ENCODE measurements around the gene S100A16.

S100A16 gene

DNA sequence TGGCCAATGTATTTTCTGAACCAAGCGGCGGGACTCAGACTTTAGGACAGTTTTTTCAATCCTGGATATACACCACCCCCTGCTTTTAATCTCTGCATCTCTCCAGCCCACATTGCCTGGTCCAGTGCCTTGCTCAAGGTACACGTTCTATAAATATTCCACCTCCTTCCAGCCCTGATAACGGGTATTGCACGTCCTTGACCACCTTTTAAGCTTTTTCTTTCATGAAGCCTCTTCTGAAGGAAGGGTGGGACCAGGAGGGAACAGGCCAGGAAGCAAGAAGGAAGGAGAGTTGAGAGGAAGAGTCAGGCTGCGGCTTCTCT lies 3.4 kb downstream of the S100A16 start:
- peaks cover 52% of the 10 kb centered on the region for H3K36me3 ChIP-seq (ENCODE audit: low read depth)
- no peaks in the 10 kb centered on the region for H3K27me3 ChIP-seq (ENCODE audit: insufficient read depth, poor library complexity, severe bottlenecking)
- peaks cover 30% of the 10 kb centered on the region for H3K4me1 ChIP-seq (ENCODE audit: insufficient read depth, poor library complexity, severe bottlenecking)
- DNase-seq (ENCODE audit: low spot score) = no peak
- H3K9me3 ChIP-seq (ENCODE audit: severe bottlenecking) = no peaks in the 10 kb centered on the region
- H3K4me3 ChIP-seq (ENCODE audit: severe bottlenecking) = peak overlapping the region; percentile 30
- ATAC-seq (ENCODE audit: low read depth) = no peak
- H3K27ac ChIP-seq (ENCODE audit: poor library complexity, severe bottlenecking) = peak overlapping the region; percentile 98
- TF ChIP-seq, protein P1, sequence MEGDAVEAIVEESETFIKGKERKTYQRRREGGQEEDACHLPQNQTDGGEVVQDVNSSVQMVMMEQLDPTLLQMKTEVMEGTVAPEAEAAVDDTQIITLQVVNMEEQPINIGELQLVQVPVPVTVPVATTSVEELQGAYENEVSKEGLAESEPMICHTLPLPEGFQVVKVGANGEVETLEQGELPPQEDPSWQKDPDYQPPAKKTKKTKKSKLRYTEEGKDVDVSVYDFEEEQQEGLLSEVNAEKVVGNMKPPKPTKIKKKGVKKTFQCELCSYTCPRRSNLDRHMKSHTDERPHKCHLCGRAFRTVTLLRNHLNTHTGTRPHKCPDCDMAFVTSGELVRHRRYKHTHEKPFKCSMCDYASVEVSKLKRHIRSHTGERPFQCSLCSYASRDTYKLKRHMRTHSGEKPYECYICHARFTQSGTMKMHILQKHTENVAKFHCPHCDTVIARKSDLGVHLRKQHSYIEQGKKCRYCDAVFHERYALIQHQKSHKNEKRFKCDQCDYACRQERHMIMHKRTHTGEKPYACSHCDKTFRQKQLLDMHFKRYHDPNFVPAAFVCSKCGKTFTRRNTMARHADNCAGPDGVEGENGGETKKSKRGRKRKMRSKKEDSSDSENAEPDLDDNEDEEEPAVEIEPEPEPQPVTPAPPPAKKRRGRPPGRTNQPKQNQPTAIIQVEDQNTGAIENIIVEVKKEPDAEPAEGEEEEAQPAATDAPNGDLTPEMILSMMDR (IDR thresholded peaks at IDR 0.05; ENCODE audit: poor library complexity, severe bottlenecking) = no peak

DNA sequence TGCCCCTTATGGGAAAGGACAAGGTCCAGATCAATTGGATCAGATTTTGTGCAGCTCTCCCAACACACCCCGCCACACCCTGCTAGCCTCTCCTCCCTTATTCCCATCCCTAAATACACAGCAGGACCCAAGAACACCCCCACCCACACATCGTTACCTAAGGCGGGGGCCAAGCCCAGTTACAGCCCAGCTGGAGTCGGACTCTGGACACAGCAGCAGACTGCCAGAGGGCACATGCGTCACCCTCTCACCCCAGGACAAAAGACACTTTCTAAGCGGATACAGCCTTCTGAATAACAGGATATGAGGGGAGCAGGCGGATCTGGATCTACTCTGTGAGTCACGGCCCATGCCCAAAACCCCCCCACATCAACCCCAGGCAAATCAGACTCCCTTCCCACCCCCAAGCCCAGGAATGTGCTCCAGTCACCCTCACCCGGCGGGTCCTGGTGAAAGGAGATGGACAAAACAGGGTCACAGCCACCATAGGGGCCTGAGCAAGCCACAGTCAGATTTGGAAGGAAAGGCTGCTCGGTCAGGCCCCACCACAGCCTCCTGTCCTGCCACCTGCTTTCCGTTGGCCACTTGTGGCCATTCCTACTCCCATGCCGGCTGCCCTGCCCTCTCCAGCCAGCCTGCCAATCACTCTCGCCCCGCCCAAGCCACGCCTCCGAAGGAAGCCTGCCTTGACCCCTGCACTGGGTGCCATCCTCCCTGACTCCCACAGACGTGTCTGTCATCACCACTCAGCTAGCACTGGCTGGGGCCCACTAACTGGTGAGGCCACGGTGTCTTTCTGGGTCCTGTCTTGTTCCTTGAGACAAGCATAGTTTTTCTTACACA lies 4.0 kb downstream of the S100A16 start:
- peaks cover 25% of the 10 kb centered on the region for H3K4me1 ChIP-seq (ENCODE audit: insufficient read depth, poor library complexity, severe bottlenecking)
- peak; percentile 58 for ATAC-seq (ENCODE audit: low read depth)
- no peaks in the 10 kb centered on the region for H3K27me3 ChIP-seq (ENCODE audit: insufficient read depth, poor library complexity, severe bottlenecking)
- no peaks in the 10 kb centered on the region for H3K9me3 ChIP-seq (ENCODE audit: severe bottlenecking)
- DNase-seq (ENCODE audit: low spot score) = peak; percentile 96
- TF ChIP-seq, protein P1 (IDR thresholded peaks at IDR 0.05; ENCODE audit: poor library complexity, severe bottlenecking) = no peak
- H3K36me3 ChIP-seq (ENCODE audit: low read depth) = peaks cover 53% of the 10 kb centered on the region
- peak overlapping the region; percentile 30 for H3K4me3 ChIP-seq (ENCODE audit: severe bottlenecking)
- peak overlapping the region; percentile 98 for H3K27ac ChIP-seq (ENCODE audit: poor library complexity, severe bottlenecking)

DNA sequence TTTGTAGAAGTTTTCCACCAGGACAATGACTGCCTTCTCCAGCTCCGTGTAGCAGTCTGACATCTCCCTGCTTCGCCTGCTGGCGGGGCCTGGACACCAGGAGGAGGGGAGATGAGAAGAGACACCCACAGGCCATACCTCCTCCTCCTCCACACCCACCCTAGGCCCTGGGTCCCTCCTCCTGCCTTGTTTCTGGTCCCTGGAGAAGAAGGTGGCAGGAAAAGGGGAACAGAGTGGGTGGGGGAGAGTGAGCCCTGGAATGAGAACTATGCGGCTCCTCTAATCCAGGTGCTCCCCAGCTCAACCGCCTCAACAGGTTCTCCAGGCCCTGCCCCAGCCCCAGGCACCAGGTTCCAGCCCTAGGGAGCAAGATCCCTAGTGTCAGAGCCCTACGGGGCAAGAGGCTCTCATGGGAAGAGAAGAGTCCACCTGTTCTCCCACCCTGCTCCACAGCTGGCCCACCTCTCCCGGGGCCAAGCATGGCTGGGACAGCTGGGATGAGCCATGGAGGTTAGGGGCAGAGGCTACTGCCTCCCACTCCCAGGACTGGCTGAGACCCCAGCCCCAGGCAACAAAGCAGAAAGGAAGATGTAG lies 4.8 kb downstream of the S100A16 start:
- ATAC-seq (ENCODE audit: low read depth) (no peak), DNase-seq (ENCODE audit: low spot score) (no peak)
- peaks cover 21% of the 10 kb centered on the region for H3K4me1 ChIP-seq (ENCODE audit: insufficient read depth, poor library complexity, severe bottlenecking)
- no peaks in the 10 kb centered on the region for H3K27me3 ChIP-seq (ENCODE audit: insufficient read depth, poor library complexity, severe bottlenecking)
- peak overlapping the region; percentile 98 for H3K27ac ChIP-seq (ENCODE audit: poor library complexity, severe bottlenecking)
- peak overlapping the region; percentile 30 for H3K4me3 ChIP-seq (ENCODE audit: severe bottlenecking)
- TF ChIP-seq, protein P1 (IDR thresholded peaks at IDR 0.05; ENCODE audit: poor library complexity, severe bottlenecking) = no peak
- H3K36me3 ChIP-seq (ENCODE audit: low read depth) = peaks cover 57% of the 10 kb centered on the region
- no peaks in the 10 kb centered on the region for H3K9me3 ChIP-seq (ENCODE audit: severe bottlenecking)

DNA sequence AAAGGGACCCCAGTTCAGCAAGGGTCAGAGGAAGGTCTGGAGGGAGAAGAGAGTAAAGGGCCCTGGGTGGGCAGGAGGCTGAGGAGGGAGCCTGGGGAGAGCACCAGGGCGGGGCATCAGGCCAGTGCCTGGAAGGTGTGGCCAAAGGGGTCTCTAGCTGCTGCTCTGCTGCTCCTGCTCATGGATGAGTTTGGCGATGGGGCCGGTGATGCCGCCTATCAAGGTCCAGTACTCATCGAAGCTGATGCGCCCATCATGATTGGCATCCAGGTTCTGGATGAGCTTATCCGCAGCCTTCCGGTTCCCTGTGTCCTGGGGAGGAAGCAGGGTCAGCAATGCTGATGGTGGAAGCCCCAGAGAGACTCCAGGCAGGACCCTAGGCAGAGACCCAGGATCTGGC lies 5.6 kb downstream of the S100A16 start:
- ATAC-seq (ENCODE audit: low read depth) (no peak), DNase-seq (ENCODE audit: low spot score) (no peak)
- H3K4me3 ChIP-seq (ENCODE audit: severe bottlenecking) = no peak overlapping the region
- peak overlapping the region; percentile 98 for H3K27ac ChIP-seq (ENCODE audit: poor library complexity, severe bottlenecking)
- H3K36me3 ChIP-seq (ENCODE audit: low read depth) = peaks cover 63% of the 10 kb centered on the region
- TF ChIP-seq, protein P1 (IDR thresholded peaks at IDR 0.05; ENCODE audit: poor library complexity, severe bottlenecking) = no peak
- peaks cover 21% of the 10 kb centered on the region for H3K4me1 ChIP-seq (ENCODE audit: insufficient read depth, poor library complexity, severe bottlenecking)
- H3K9me3 ChIP-seq (ENCODE audit: severe bottlenecking) = no peaks in the 10 kb centered on the region
- no peaks in the 10 kb centered on the region for H3K27me3 ChIP-seq (ENCODE audit: insufficient read depth, poor library complexity, severe bottlenecking)

DNA sequence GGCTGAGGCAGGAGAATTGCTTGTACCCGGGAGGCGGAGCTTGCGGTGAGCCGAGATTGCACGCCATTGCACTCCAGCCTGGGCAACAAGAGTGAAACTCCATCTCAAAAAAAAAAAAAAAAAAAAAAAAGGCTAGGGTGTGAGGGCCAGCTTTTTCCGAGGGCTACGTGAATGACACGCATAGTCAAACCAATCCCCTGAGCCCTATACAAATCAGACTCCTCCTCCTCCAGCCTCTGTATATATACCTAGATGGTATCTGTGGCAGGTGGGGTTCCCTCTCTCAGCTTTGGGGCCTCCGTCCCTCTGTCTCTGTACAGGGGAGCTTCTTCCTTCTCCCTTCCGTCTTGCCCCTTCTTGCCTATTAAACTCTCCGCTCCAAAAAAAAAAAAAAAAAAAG lies 6.7 kb downstream of the S100A16 start:
- Histone ChIP-seq H3K27ac (ENCODE audit: poor library complexity, severe bottlenecking) (peak overlapping the region; percentile 98), H3K27me3 (ENCODE audit: insufficient read depth, poor library complexity, severe bottlenecking) (no peaks in the 10 kb centered on the region), H3K9me3 (ENCODE audit: severe bottlenecking) (no peaks in the 10 kb centered on the region), H3K4me1 (ENCODE audit: insufficient read depth, poor library complexity, severe bottlenecking) (peaks cover 21% of the 10 kb centered on the region), H3K36me3 (ENCODE audit: low read depth) (peaks cover 63% of the 10 kb centered on the region), H3K4me3 (ENCODE audit: severe bottlenecking) (no peak overlapping the region)
- DNase-seq (ENCODE audit: low spot score) (no peak), ATAC-seq (ENCODE audit: low read depth) (no peak)
- TF ChIP-seq, protein P1 (IDR thresholded peaks at IDR 0.05; ENCODE audit: poor library complexity, severe bottlenecking) = no peak
